ENCODE results near the gene GIMAP5. TPM values are rescaled to one million over a fixed set of nuclear protein-coding genes. Genes with fewer than 3 reads are reported as not detected.

Gene GIMAP5
- polyA plus RNA-seq, 1 donor (not counting 4 experiments of a cell fraction or from before 2014, with no cell fraction given): not detected

DNA sequence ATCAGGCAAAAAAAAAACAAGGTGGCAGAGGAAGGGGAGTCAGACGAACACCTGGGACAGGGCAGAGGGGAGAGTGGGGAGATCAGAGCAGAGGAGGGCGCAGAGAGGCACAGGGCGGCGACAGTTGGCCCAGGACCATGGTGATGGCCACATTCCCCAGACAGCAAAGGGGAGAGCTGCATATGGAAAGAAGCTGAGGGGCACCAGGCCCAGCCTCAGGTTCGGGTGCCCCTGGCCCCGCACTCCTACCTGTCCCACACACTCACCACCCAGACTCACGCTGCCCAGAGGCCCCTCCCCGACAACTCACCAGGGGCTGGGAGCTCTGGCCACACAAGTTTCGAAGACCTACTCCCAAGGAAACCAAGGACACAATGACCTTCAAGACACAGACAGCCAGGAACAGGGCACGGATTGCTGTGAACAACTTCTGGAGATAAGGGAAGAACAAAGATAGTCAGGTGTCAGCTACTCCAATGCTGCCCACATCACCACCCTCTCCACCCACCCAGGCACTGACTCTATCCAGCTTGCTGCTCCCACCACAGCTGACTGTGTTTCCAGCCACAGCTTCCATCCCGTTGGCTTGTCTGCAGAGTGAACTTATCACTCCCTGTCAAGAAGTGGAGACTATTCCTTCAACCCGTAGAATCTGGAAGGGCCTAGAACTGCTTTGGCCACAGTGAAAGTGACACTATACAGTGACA lies 54.7 kb downstream of the GIMAP5 start:
- H3K27me3 ChIP-seq (ENCODE audit: control insufficient read depth, extremely low read depth, insufficient read depth, low read length): peaks cover 8% of the 10 kb centered on the region
- no peak overlapping the region for H3K4me2 ChIP-seq (ENCODE audit: control insufficient read depth, extremely low read depth, insufficient read depth, low read depth, low read length)
- no peaks in the 10 kb centered on the region for H4K20me1 ChIP-seq (ENCODE audit: control insufficient read depth, extremely low read depth, insufficient read depth, low read length)
- dilution Hi-C loops (cut with MboI; ENCODE audit: extremely low pct_ligation_motif_present, low sequenced_read_pairs): no loop called here
- DNase-seq (ENCODE audit: low read depth, low spot score) (no peak), FAIRE-seq (no peak)
- no peaks in the 10 kb centered on the region for H3K4me1 ChIP-seq (ENCODE audit: control insufficient read depth, extremely low read depth, insufficient read depth, low read length)
- no peak for TF ChIP-seq EZH2 (IDR thresholded peaks at IDR 0.05; ENCODE audit: low read length)
- TF ChIP-seq, protein P1, sequence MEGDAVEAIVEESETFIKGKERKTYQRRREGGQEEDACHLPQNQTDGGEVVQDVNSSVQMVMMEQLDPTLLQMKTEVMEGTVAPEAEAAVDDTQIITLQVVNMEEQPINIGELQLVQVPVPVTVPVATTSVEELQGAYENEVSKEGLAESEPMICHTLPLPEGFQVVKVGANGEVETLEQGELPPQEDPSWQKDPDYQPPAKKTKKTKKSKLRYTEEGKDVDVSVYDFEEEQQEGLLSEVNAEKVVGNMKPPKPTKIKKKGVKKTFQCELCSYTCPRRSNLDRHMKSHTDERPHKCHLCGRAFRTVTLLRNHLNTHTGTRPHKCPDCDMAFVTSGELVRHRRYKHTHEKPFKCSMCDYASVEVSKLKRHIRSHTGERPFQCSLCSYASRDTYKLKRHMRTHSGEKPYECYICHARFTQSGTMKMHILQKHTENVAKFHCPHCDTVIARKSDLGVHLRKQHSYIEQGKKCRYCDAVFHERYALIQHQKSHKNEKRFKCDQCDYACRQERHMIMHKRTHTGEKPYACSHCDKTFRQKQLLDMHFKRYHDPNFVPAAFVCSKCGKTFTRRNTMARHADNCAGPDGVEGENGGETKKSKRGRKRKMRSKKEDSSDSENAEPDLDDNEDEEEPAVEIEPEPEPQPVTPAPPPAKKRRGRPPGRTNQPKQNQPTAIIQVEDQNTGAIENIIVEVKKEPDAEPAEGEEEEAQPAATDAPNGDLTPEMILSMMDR (optimal IDR thresholded peaks at IDR 0.05 in 1 of 3, IDR thresholded peaks at IDR 0.05 in 1 of 3, conservative IDR thresholded peaks at IDR 0.05 in 1 of 3; ENCODE audit: extremely low read depth in 1 of 3, insufficient read depth in 2 of 3, low read length in 3 of 3): no peak
- H3K9me3 ChIP-seq (ENCODE audit: control insufficient read depth, low read depth, low read length): no peaks in the 10 kb centered on the region
- no peak overlapping the region for H2AFZ ChIP-seq (ENCODE audit: control insufficient read depth, low read length)
- no peaks in the 10 kb centered on the region for H3K36me3 ChIP-seq (ENCODE audit: control insufficient read depth in 2 of 2, extremely low read depth in 1 of 2, insufficient read depth in 2 of 2, low read length in 2 of 2)
- no peaks in the 10 kb centered on the region for H3K79me2 ChIP-seq (ENCODE audit: control insufficient read depth, insufficient read depth, low read length)
- H3K4me3 ChIP-seq (ENCODE audit: control insufficient read depth in 2 of 3, extremely low read depth in 1 of 3, insufficient read depth in 2 of 3, low read depth in 1 of 3, low read length in 3 of 3): no peak overlapping the region
- H3K9ac ChIP-seq (ENCODE audit: control insufficient read depth, extremely low read depth, insufficient read depth, low read length): no peak overlapping the region
- H3K27ac ChIP-seq (ENCODE audit: control insufficient read depth, insufficient read depth, low read length): no peak overlapping the region
- H3K9me1 ChIP-seq (ENCODE audit: control insufficient read depth, extremely low read depth, insufficient read depth, low read length): no peaks in the 10 kb centered on the region

Other genes starting within 250 kb of the GIMAP5 start
- not detected in 3 replicates for gene GIMAP7, start 222.5 kb upstream of the GIMAP5 start, polyA plus RNA-seq
- 0.07 TPM in 1 of 3 replicates, not detected in the others for gene GIMAP4, start 170.0 kb upstream of the GIMAP5 start, polyA plus RNA-seq
- 0.09 to 0.16 TPM (median 0.12 TPM) in 3 replicates for gene GIMAP6, start 105.0 kb upstream of the GIMAP5 start, polyA plus RNA-seq
- gene GIMAP2, start 51.7 kb upstream of the GIMAP5 start, polyA plus RNA-seq: 1.7 to 3.2 TPM (median 2.5 TPM) in 3 replicates
- not detected in 3 replicates for gene GIMAP1, start 20.8 kb upstream of the GIMAP5 start, polyA plus RNA-seq
- gene TMEM176B, start 62.9 kb downstream of the GIMAP5 start, polyA plus RNA-seq: not detected in 3 replicates
- gene TMEM176A, start 63.4 kb downstream of the GIMAP5 start, polyA plus RNA-seq: not detected in 3 replicates
- not detected in 3 replicates for gene AOC1, start 115.1 kb downstream of the GIMAP5 start, polyA plus RNA-seq
- 0.03 TPM in 1 of 3 replicates, not detected in the others for gene KCNH2, start 240.9 kb downstream of the GIMAP5 start, polyA plus RNA-seq